WTC11 (cell line): Measurements from ENCODE around the gene TRNT1.

Experiments used
- CBFB ChIP-seq: sonication (generic); formaldehyde crosslinking; IDR thresholded peaks from 2 replicates; pipeline ENCODE4 v1.8.1; 2022; ENCODE audit warnings: mild to moderate bottlenecking, low read depth, missing genetic modification reagents
- CTCF ChIP-seq: fragments of 200-600 bp; IDR thresholded peaks from 2 replicates; pipeline ENCODE4 v1.8.0; 2022; ENCODE audit warnings: antibody characterized with exemption
- JUN ChIP-seq: sonication (generic); formaldehyde crosslinking; IDR thresholded peaks from 2 replicates; pipeline ENCODE4 v1.8.0; 2023; ENCODE audit warnings: mild to moderate bottlenecking, missing genetic modification reagents
- PREB ChIP-seq: sonication (generic); formaldehyde crosslinking; IDR thresholded peaks from 2 replicates; pipeline ENCODE4 v1.8.1; 2022; ENCODE audit warnings: mild to moderate bottlenecking, missing genetic modification reagents, moderate library complexity, borderline replicate concordance
- SP1 ChIP-seq: sonication (generic); formaldehyde crosslinking; conservative IDR thresholded peaks from 2 replicates; pipeline ENCODE4 v1.8.1; 2022; ENCODE audit warnings: missing genetic modification reagents
- TP53 ChIP-seq: sonication (generic); formaldehyde crosslinking; IDR thresholded peaks from 2 replicates; pipeline ENCODE4 v1.8.1; 2023; ENCODE audit warnings: mild to moderate bottlenecking, missing genetic modification reagents
- ZBTB21 ChIP-seq: sonication (generic); formaldehyde crosslinking; IDR thresholded peaks from 2 replicates; pipeline ENCODE4 v1.8.1; 2023; ENCODE audit warnings: mild to moderate bottlenecking, missing genetic modification reagents, borderline replicate concordance
- ZBTB43 ChIP-seq: sonication (generic); formaldehyde crosslinking; IDR thresholded peaks from 2 replicates; pipeline ENCODE4 v1.8.1; 2023; ENCODE audit warnings: mild to moderate bottlenecking, missing genetic modification reagents
- ZNF121 ChIP-seq: sonication (generic); formaldehyde crosslinking; IDR thresholded peaks from 2 replicates; pipeline ENCODE4 v1.8.0; 2023; ENCODE audit warnings: missing genetic modification reagents
- TF ChIP-seq, protein P1 (sequence below): sonication (generic); formaldehyde crosslinking; IDR thresholded peaks from 2 replicates; pipeline ENCODE4 v1.8.1; 2023; ENCODE audit warnings: mild to moderate bottlenecking, missing genetic modification reagents, moderate library complexity
- TF ChIP-seq, protein P2 (sequence below): sonication (generic); formaldehyde crosslinking; conservative IDR thresholded peaks from 2 replicates; pipeline ENCODE4 v1.8.1; 2022; ENCODE audit warnings: mild to moderate bottlenecking, missing genetic modification reagents
- TF ChIP-seq, protein P3 (sequence below): sonication (generic); formaldehyde crosslinking; IDR thresholded peaks from 2 replicates; pipeline ENCODE4 v1.8.1; 2022; ENCODE audit warnings: missing genetic modification reagents, borderline replicate concordance

GRCh38 chr3:3089017-3089416 is 37.7 kb upstream of the TRNT1 start:
- no peak for TF ChIP-seq ZNF121 (CRISPR knock-in tag)
- TF ChIP-seq CTCF, result no peak
- TF ChIP-seq SP1 (CRISPR knock-in tag), result no peak
- TF ChIP-seq TP53, result no peak
- no peak for TF ChIP-seq CBFB (CRISPR knock-in tag)
- TF ChIP-seq PREB (CRISPR knock-in tag), result no peak
- TF ChIP-seq, protein P1, sequence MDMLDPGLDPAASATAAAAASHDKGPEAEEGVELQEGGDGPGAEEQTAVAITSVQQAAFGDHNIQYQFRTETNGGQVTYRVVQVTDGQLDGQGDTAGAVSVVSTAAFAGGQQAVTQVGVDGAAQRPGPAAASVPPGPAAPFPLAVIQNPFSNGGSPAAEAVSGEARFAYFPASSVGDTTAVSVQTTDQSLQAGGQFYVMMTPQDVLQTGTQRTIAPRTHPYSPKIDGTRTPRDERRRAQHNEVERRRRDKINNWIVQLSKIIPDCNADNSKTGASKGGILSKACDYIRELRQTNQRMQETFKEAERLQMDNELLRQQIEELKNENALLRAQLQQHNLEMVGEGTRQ (CRISPR knock-in tag), result no peak
- no peak for TF ChIP-seq ZBTB21 (CRISPR knock-in tag)
- TF ChIP-seq, protein P2, sequence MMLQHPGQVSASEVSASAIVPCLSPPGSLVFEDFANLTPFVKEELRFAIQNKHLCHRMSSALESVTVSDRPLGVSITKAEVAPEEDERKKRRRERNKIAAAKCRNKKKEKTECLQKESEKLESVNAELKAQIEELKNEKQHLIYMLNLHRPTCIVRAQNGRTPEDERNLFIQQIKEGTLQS, result no peak
- no peak for TF ChIP-seq ZBTB43 (CRISPR knock-in tag)
- no peak for TF ChIP-seq JUN
- TF ChIP-seq, protein P3, sequence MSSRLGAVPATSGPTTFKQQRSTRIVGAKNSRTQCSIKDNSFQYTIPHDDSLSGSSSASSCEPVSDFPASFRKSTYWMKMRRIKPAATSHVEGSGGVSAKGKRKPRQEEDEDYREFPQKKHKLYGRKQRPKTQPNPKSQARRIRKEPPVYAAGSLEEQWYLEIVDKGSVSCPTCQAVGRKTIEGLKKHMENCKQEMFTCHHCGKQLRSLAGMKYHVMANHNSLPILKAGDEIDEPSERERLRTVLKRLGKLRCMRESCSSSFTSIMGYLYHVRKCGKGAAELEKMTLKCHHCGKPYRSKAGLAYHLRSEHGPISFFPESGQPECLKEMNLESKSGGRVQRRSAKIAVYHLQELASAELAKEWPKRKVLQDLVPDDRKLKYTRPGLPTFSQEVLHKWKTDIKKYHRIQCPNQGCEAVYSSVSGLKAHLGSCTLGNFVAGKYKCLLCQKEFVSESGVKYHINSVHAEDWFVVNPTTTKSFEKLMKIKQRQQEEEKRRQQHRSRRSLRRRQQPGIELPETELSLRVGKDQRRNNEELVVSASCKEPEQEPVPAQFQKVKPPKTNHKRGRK (CRISPR knock-in tag), result no peak
